GM21423 (cell line): ENCODE data around the gene ACAN.

Experiments
- ATAC-seq: cut with Tn5 transposase; IDR thresholded peaks from one replicate; pipeline ENCODE4 v1.9.1; 2021; ENCODE audit warnings: mild to moderate bottlenecking, moderate library complexity; ENCODE audit not compliant: unreplicated experiment

ACAN gene

DNA sequence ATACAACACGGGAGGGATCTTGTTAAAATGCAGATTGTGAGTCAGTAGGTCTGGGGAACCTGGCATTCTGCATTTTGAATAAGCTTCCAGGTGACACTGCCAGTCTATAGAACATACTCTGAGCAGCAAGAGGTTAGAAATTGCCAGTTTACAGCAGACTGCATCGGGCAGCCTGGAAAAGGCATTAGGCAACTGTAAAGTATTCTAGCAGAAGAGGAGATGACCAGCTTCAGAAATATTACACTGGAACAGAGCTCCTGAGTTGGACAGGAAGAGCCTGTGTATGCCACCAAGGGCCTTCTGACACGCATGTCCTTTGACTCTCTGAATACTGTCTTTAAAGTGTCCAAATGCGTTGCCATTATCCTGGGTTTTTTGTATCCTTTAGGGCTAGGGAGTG lies 2.5 kb upstream of the ACAN start:
- ATAC-seq, result no peak

DNA sequence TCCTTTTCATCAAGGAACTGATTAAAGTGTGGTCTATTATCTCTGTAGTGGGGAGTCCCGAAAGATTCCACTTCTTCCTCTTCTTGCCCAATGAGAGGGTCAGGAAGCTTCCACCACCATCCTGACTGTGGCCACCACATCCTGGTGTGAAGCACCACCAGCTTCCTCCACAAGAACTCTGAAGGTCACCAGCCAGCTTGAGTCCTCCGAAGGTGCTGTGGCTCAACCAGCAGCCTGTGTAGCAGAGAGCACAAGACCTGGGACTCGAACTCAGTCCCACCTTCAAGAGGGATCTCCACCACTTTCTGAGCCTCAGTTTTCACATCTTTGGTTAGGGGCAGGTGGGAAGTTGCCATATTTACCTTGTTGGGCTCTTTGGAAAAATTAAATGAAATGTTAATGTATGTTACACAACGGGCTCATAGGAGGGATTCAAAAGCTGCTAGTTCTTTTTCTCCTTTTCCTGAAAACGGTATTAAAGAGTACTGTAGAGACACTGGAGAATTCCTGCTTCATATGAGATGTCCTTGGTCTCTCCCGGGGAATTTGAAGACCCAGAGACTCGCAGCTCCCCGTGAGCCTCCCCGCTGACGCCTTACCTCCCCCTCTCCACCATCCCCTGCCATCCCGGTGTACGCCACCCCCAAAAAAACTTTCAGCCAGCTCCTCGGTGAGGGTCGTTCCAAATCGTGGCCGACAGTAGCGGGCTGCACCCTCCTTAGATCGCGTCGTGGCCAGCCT lies 816 bp upstream of the ACAN start:
- no peak for ATAC-seq

DNA sequence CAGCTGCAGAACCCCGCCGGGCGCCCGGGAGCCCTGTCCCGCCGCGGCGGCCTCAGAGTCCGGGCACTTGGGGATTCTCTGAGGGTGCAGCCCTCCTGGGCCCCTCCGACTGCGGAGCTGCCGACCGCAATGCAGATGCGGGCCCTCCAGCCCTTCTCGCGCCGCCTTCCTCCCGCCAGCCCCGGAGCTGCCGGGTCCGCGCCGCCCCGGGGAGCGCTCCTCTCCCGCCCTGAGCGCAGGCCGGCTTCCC lies 320 bp upstream of the ACAN start:
- ATAC-seq, result no peak

DNA sequence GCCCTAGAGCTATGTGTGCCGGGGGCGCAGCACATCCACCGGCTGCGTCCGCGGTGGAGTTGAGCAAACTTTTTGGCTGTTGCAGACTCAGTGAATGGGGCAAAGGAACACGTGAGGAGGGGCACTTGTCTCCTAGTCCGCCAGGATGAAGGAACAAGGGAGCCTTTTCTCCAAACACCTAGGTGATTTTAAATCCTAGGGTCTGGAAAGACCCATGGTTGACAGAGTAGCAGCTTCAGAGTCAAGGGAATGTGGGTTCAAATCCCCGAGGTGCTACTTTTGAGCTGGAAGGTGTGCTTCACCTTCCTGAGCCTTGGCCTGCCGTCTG lies 648 bp downstream of the ACAN start:
- no peak for ATAC-seq

DNA sequence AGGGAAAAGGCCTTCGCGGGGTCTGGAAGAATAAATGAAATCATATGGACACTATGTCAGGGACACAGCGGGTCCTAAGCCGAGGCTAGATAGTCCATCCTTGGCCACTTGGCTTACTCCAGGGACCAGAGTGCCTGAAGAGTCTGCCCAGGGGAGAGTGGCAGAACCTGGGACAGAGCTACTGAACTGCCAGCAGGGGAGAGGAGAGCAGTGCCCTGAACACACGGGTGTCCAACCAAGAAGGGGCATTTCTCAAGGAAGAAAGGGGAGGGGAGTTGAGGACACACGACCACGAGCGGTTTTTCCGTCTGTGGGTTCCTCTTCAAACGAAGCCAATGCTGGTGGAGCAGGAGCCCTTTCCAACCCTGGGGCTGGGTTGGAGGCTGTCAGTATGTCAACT lies 1.0 kb downstream of the ACAN start:
- no peak for ATAC-seq

DNA sequence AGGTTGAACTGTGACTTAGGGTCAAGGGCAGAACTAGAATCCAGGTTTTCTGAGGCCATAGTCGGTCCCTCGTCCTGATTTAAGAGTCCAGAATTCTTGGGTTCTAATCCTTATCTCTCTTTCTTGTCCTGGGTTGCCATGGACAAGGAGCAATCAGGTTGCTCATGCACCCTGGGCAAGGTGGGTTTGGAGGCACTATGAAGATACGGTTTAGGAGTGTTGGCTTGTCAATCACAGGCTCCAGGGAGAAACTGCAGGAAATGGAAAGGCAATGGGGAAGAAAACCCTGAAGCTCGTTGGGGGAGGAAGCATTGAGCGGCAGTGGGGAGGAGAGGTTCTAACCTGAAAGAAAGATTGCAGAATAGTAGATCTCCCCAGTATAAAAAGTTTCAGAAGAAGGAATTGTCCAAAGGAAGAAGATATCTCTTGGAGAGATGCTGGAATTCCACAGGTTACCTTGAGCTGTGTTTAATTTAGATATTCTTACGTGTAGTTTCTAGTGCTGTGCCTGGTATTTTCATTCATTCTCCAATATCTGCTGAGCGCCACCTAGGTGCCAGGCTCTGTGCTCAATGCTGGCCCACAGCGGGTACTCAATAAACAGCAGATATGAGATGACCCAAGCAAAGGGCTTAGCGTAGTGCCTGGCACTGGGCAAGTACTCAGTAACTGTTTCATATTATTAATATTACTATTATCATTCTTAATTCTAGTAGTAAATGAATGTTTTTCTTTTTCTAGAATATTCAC lies 2.0 kb downstream of the ACAN start:
- ATAC-seq, result no peak

DNA sequence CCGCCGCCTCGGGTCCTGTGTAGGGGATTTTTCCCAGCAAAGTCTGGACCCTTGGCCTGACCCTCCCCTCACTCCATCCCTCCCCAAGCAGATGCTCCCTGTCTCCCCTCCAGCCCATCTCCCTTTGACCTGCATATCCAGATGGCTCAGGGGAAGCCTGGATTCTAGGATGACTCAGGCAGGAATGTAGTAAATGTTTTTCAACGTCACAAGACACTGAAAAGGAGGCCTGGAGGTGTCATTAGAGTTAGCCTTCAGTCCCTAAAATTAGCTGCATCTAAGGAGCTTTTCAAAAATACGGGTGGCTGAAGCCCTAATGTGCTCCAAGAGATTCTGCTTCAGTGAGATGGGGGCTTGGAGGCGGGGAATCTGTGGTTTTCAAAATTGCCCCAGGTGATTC lies 7.2 kb downstream of the ACAN start:
- no peak for ATAC-seq

DNA sequence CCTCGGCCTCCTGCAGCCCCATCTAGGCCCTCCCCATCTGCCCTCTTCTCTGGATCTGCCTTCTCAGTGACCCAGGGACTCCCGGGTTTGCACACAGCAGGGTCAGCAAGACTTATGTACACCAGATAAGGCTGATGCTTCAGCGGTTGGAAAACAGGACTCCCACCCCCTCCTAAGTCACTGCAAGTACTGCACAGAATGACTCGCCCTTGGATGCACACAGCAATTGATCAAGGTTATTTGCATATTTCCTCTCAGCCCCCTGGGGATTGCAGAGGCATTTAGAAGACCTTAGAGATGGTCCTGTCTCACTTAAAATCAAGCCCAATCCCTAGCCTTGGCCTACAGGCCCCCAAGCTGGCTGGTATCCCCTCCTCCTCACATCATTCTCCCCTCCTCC lies 8.9 kb downstream of the ACAN start:
- no peak for ATAC-seq

DNA sequence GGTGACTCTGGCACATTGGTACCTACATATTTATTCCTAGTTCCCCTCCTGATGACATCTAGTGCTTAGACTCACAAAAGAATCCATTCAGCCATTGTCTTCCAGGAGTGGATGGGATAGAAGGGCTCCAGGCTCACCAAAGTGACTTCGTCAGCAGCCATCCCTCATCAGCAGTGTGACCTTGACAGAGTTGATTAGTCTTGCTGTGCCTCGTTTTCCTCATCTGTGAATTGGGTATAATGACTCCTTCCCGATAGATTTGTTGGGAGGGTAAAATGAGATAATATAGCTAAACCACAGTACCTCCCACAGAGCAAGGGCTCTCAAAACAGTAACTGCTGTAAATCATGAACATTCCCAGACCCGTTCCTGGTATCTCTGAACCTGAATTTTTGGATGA lies 10.7 kb downstream of the ACAN start:
- no peak for ATAC-seq

DNA sequence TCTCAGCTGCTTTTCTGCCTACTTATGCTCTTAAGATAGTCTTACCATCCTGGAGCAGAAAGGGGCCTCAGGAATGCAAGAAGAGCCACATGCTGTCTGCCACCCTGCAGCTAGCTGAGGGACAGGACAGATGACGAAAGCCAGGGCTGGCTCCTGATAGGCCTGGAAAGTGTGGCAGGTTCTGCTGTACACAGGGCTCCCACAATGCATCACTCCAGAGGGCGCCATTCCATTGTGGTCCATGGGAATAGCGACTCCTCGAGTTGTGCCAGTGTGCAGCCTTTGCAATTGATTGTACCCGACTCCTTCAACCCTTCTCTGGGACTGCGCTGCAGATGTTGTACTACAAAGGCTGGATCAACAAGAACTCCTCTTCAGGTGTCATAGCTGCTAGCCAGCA lies 11.2 kb downstream of the ACAN start:
- no peak for ATAC-seq

DNA sequence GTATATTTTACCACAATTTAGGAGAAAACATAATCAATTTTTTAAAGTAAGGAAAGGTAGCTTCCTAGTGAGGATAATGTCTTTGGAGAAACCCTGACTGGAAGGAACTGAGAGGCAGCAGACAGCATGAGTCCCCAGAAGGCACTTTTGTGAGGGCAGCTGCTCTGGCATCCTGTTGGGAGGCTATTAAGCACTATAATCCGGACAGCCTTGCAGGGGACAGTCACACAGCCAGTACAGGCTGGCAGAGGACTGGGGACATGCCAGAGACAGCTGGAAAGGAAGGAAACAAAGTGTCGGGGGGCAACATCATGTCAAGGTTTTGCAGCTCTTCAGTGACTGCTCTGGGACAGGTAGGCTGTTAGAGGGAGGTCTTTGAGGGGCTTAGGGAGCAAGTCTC lies 15.7 kb downstream of the ACAN start:
- no peak for ATAC-seq

DNA sequence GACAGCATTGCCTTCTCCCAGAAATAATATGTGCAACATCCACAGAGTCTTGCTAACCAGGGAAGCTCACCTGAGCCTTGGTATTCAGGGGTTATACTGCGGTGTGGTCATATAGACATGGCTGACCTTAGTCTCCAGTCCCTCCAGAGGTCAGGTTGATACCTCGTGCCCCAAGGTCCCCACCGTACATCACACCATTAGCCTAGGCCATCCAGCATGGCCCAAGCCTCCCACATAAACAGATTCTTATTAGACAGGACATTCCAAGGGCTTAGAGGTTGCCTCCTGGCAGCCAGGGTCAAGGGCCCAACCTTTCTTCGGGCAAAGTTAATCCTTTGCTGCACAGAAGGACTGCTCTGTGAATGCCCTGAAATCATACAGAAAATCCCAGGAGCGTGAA lies 18.8 kb downstream of the ACAN start:
- ATAC-seq, result no peak

DNA sequence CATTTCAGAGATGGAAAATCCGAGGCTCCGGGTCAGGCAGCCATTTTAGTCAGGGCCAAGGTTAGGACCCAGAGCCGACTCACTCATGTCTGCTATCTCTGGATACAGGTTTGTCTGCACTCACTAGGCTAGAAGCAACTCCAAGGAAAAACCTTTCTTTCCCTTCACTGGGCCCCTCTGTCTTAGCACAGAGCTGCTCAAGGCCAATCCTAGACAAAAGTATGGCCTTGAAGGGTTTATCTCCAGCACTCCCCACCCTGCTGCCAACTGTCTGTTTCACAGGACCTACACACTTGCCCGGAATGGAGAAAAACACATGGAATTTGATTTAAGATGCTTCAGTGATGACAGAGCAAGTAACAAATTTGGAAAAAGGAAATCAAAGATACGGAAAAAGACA lies 25.6 kb downstream of the ACAN start:
- ATAC-seq, result no peak

DNA sequence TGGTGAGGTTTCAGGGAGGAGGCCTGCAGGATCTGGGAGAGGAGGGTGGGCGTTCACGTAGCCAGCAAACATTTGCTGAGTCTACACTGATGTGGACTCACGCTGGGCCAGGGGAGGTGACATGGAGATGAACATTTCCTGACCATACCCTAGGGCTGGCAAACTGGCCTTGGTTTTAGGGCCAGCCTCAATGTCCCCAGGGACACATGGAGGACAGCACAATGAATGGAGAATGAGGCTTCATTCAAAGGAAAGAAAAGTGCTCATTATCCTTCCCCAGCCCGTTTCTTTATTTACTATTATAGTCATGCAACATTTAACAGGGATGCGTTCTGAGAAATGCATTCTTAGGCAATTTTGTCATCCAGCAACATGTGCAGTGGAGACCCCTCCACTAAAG lies 26.8 kb downstream of the ACAN start:
- no peak for ATAC-seq

DNA sequence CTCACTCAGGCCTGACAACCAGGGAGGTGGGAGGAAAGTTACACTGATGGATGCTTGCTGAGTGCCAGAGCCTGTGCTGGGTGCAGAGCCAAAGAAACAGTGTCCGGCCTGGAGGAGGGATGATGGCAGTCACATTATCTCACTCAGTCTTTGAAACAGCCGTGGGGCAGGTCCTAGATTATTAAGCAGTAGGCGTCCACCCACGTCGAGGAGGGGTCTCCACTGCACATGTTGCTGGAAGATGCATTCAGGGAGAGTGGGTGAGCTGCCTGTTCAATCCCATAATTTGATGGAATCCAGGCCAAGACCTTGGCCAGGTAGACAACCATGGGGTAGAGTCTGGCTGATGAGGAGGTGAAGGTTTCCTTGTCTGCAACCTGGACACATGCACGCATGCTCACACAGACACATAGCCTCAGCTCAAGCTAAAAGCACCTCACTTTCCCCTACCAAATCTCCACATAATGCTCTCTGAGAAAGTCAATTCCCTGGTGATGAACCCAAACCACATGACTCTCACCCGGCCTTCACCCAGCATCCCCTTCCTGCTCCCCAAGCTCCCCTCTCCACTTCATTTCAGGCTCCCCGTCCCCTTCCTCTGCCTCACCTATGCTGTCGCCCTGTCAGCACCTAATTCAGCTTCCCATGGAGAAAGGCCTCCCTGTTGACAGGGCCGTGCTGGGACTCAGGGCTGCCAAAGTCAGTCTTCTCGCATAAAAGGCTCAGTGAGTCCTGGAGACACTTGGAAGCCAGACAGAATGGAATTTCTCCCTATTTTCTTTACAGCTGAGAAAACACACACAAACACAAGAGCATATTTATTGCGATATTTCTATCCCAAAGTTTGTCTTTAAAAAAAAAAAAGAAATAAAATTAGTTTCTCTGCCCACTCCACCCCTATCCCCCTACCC lies 29.8 kb downstream of the ACAN start:
- no peak for ATAC-seq

DNA sequence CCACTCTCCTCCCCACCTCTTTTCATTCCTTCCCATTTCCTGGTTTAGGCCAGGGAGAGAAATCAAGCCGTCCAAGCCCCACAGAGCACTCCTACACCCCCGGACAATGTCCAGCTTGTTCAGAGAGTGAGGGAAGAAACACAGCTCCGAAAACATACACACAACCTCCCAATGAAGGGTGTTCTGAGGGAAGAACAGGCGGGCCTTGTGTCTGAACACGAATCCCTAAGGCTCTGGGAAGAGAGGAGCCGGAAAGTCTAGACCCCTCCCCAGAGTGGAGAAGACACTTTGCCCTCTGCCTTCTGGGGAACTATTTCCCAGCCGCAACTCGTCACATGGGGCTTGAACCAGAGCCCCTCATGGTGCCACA lies 30.5 kb downstream of the ACAN start:
- no peak for ATAC-seq

DNA sequence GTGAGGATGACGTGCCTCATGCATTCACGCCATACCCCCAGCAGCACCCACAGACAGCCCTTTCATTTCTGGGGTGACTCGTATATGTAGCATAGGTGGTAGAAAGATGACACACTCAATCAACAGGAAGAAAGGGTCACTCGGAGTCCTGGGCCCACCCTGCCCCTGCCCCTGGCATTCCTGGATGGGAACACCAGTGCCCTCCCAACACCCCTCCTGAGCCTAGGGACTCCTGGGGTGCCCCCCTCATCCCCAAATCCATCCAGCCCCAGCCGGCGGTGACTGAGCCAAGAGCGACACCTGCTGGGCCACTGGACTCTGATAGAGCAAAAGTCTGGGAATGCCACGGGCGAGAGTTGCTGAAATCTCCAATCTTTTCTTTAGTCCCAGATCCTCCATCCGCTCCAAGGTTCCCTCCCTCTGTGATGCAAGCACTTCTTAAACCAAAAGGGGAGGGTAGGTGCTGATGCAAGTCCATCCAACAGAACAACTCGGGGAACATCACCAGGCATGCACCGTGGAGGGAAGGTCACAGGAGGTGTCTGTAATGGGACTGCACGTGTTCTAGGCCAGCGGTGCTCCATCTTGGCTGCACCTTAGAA lies 31.1 kb downstream of the ACAN start:
- ATAC-seq, result no peak

DNA sequence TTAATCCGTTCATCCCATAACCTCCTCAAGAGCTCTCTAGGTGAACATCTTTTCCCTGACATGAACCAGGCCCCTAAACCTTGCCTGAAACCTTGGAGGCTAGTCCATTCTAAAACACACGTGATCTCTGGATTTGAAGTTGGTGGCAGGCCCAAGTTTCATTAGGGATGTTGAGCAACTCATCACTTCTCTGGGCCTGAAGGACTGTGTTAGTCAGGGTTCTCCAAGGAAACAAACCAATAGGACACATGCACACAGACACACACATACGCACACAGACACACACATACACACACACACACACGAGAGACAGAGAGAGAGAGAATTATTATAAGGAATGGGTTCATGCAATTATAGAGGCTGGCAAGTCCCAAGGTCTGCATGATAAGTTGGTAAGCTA lies 31.9 kb downstream of the ACAN start:
- ATAC-seq, result no peak

DNA sequence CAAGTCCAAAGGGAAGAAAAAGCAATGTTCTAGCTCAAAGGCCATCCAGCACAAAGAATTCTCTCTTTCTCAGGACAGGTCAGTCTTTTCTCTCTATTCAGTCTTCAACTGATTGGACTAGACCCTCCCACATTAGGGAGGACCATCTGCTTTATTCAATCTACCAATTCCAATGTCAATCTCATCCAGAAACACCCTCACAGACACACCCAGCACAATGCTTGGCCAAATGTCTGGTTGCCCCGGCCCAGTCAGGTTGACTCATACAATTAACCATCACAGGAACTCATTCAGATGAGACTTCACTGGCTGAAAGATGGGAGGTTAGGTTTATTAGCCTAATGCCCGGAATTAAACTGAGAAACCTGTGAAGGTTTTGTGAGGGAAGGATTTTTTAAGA lies 32.4 kb downstream of the ACAN start:
- ATAC-seq, result no peak

DNA sequence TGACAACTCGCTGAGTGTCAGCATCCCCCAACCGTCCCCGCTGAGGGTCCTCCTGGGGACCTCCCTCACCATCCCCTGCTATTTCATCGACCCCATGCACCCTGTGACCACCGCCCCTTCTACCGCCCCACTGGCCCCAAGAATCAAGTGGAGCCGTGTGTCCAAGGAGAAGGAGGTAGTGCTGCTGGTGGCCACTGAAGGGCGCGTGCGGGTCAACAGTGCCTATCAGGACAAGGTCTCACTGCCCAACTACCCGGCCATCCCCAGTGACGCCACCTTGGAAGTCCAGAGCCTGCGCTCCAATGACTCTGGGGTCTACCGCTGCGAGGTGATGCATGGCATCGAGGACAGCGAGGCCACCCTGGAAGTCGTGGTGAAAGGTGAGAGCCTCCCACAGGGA lies 35.4 kb downstream of the ACAN start:
- ATAC-seq, result no peak

DNA sequence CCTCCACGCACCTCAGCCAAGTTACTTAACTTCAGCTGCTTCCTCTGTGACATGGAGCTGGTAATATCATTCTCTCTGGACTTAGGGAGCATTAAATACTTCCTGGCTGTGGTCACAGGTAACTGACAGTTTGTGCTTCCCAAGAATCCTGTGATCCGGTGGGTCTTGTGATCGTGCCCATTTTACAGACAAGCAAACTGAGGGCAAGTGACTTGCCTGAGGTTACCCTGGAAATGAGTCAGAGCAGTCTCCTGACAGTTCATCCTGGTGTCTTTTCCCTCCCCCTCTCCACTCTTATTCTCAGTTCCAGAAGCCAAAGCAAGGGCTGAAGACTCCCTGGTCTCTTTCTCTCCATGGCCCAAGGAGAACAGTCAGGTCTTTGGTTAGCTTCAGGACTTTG lies 35.9 kb downstream of the ACAN start:
- ATAC-seq, result no peak

DNA sequence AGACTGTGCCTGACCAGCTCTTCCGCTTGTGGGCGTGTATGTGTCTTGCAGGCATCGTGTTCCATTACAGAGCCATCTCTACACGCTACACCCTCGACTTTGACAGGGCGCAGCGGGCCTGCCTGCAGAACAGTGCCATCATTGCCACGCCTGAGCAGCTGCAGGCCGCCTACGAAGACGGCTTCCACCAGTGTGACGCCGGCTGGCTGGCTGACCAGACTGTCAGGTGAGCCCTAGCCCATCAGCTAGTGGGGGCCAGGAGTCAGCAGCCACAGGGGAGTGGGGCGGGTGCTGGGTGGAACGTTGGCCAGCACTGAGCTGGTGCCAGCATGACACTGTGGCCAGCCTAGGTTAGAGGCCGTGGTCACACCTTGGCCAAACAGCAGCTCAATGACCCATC lies 36.7 kb downstream of the ACAN start:
- no peak for ATAC-seq
